Natural killer cell (primary cell): Measurements from ENCODE around the gene TMEM94. TPM values are rescaled to one million over a fixed set of nuclear protein-coding genes. Genes with fewer than 3 reads are reported as not detected.

Source experiments
- ATAC-seq, 3 donors: fragments of 150-1000 bp in 2 of 3; fragments of 200-7000 bp in 1 of 3; cut with Tn5 transposase; 1 replicate in 1 of 3; 2 replicates in 2 of 3; pipeline ENCODE4 v1.10.0; 2021; ENCODE audit warnings: mild to moderate bottlenecking in 2 of 3, moderate library complexity in 2 of 3
- DNase-seq, 2 donors: peaks; one replicate each; pipeline versions ENCODE4 v3.0.0 to v3.0.0-alpha.2; 2013 to 2021; ENCODE audit warnings: mixed read lengths in 1 of 2
- H3K27ac ChIP-seq: one replicate; pipeline ENCODE4 v1.5.1; 2013; ENCODE audit warnings: mild to moderate bottlenecking, low read length
- H3K27me3 ChIP-seq: one replicate; pipeline ENCODE4 v1.6.1; 2013; ENCODE audit warnings: low read length; ENCODE audit not compliant: control insufficient read depth, insufficient read depth
- H3K36me3 ChIP-seq: one replicate; pipeline ENCODE4 v1.6.1; 2013; ENCODE audit warnings: low read length; ENCODE audit not compliant: control insufficient read depth, insufficient read depth
- H3K4me1 ChIP-seq: one replicate; pipeline ENCODE4 v1.6.1; 2013; ENCODE audit warnings: low read length; ENCODE audit not compliant: control insufficient read depth, insufficient read depth
- H3K4me3 ChIP-seq: one replicate; pipeline ENCODE4 v1.5.1; 2013; ENCODE audit warnings: low read length
- H3K9me3 ChIP-seq: one replicate; pipeline ENCODE4 v1.6.1; 2013; ENCODE audit warnings: low read length; ENCODE audit not compliant: control insufficient read depth, insufficient read depth
- H3K27ac Mint-ChIP-seq, 2 donors: one replicate each; pipeline ENCODE4 v1.8.0; 2022; ENCODE audit warnings: mild to moderate bottlenecking in 2 of 2, mixed read lengths in 2 of 2, moderate library complexity in 1 of 2
- H3K27me3 Mint-ChIP-seq, 2 donors: one replicate each; pipeline ENCODE4 v1.8.0; 2022; ENCODE audit warnings: low read depth in 2 of 2, mixed read lengths in 2 of 2
- H3K36me3 Mint-ChIP-seq: one replicate; pipeline ENCODE4 v1.8.0; 2022; ENCODE audit warnings: mixed read lengths
- H3K4me1 Mint-ChIP-seq, 2 donors: one replicate each; pipeline ENCODE4 v1.8.0; 2022; ENCODE audit warnings: mixed read lengths in 2 of 2
- H3K4me3 Mint-ChIP-seq: one replicate; pipeline ENCODE4 v1.8.0; 2022; ENCODE audit warnings: mild to moderate bottlenecking, moderate library complexity, mixed read lengths
- H3K9me3 Mint-ChIP-seq, 2 donors: one replicate each; pipeline ENCODE4 v1.8.0; 2022; ENCODE audit warnings: mixed read lengths in 2 of 2
- CTCF ChIP-seq: fragments of 200-600 bp; IDR thresholded peaks from one replicate; pipeline ENCODE4 v1.8.0; 2022; ENCODE audit warnings: antibody characterized with exemption
- WGBS: methylation state at CpG from one replicate; pipeline ENCODE4 v1.1.7; 2013; ENCODE audit warnings: missing lambda C conversion rate; ENCODE audit not compliant: insufficient coverage; 5-methylcytosine and 5-hydroxymethylcytosine counted together
- intact Hi-C: fragments of 100-400 bp; cut with micrococcal nuclease; formaldehyde crosslinking; loops from one replicate; pipeline ENCODE4 v1.14.2; 2022
- total RNA-seq, 4 donors: library from RNA; stranded (reverse); fragments of 120-200 nt in 1 of 4; gene quantifications; one replicate each; pipeline versions ENCODE4 v1.2.3 to v1.2.4, GENCODE V29; 2013 to 2022

The TMEM94 gene
- total RNA-seq, 3 donors from 2014 or later (not counting 1 experiment from before 2014, with no cell fraction given) = 84.4 to 142 (median 104) TPM

GRCh38 chr17:75511270-75511609 is 54.8 kb downstream of the TMEM94 start:
- ATAC-seq (no peak), DNase-seq (no peak)
- no peak for TF ChIP-seq CTCF
- intact Hi-C loops = no loop called here
- no peak overlapping the region for H3K27ac Mint-ChIP-seq
- H3K4me1 Mint-ChIP-seq = no peaks in the 10 kb centered on the region
- H3K4me1 ChIP-seq = peaks cover 13% of the 10 kb centered on the region
- no peak overlapping the region for H3K27ac ChIP-seq
- H3K9me3 ChIP-seq = no peaks in the 10 kb centered on the region
- H3K9me3 Mint-ChIP-seq = no peaks in the 10 kb centered on the region
- H3K27me3 Mint-ChIP-seq = no peaks in the 10 kb centered on the region
- WGBS = 92% methylated on average over 3 of the region's 4 CpGs
- H3K36me3 ChIP-seq = no peaks in the 10 kb centered on the region
- no peaks in the 10 kb centered on the region for H3K36me3 Mint-ChIP-seq
- H3K27me3 ChIP-seq = no peaks in the 10 kb centered on the region
- H3K4me3 ChIP-seq = no peak overlapping the region
- H3K4me3 Mint-ChIP-seq = no peak overlapping the region

GRCh38 chr17:75511610-75512575 is 55.5 kb downstream of the TMEM94 start:
- DNase-seq (no peak), ATAC-seq (no peak)
- Histone ChIP-seq H3K9me3 (no peaks in the 10 kb centered on the region), H3K27ac (no peak overlapping the region), H3K27me3 (no peaks in the 10 kb centered on the region), H3K36me3 (no peaks in the 10 kb centered on the region), H3K4me3 (no peak overlapping the region), H3K4me1 (peaks cover 13% of the 10 kb centered on the region)
- Mint-ChIP-seq H3K27ac (no peak overlapping the region), H3K9me3 (no peaks in the 10 kb centered on the region), H3K36me3 (no peaks in the 10 kb centered on the region), H3K27me3 (no peaks in the 10 kb centered on the region), H3K4me3 (no peak overlapping the region), H3K4me1 (peaks cover 0 to under 1% of the 10 kb centered on the region in 2 donors)
- WGBS = 78% methylated on average over 13 of the region's 13 CpGs
- TF ChIP-seq CTCF = no peak
- intact Hi-C loops = no loop called here

- Histone ChIP-seq H3K4me3 (no peak overlapping the region), H3K9me3 (no peaks in the 10 kb centered on the region), H3K4me1 (peaks cover 25% of the 10 kb centered on the region), H3K27me3 (no peaks in the 10 kb centered on the region), H3K36me3 (no peaks in the 10 kb centered on the region), H3K27ac (no peak overlapping the region)
- Mint-ChIP-seq H3K27me3 (no peaks in the 10 kb centered on the region), H3K36me3 (no peaks in the 10 kb centered on the region), H3K9me3 (no peaks in the 10 kb centered on the region), H3K27ac (no peak overlapping the region), H3K4me1 (peaks cover 9 to 12% of the 10 kb centered on the region in 2 donors), H3K4me3 (peak overlapping the region; percentile 28)
- intact Hi-C loops = no loop called here
- DNase-seq (no peak), ATAC-seq (no peak)
- WGBS = 76% methylated on average over 7 of the region's 10 CpGs
- no peak for TF ChIP-seq CTCF
Observed at GRCh38 chr17:75512926-75513640, 56.6 kb downstream of the TMEM94 start.
